Endodermal cell (in vitro differentiated cells): Measurements from ENCODE around the gene CEP112. TPM values are rescaled to one million over a fixed set of nuclear protein-coding genes. Genes with fewer than 3 reads are reported as not detected.

Source experiments
- DNase-seq: peaks from one replicate; pipeline ENCODE4 v3.0.0-alpha.2; 2017
- H3K27ac ChIP-seq: 2 replicates; pipeline ENCODE4 v1.5.1; 2013; ENCODE audit warnings: mild to moderate bottlenecking, low read depth, low read length, moderate library complexity
- H3K27me3 ChIP-seq: 2 replicates; pipeline ENCODE4 v1.6.1; 2013; ENCODE audit warnings: mild to moderate bottlenecking, low read length, moderate library complexity; ENCODE audit not compliant: insufficient read depth, control insufficient read depth, poor library complexity, severe bottlenecking
- H3K36me3 ChIP-seq: 2 replicates; pipeline ENCODE4 v1.7.0; 2013; ENCODE audit warnings: mild to moderate bottlenecking, low read length, moderate library complexity; ENCODE audit not compliant: control insufficient read depth, insufficient read depth
- H3K4me1 ChIP-seq: one replicate; pipeline ENCODE4 v1.7.0; 2013; ENCODE audit warnings: low read length; ENCODE audit not compliant: control insufficient read depth, insufficient read depth
- H3K4me3 ChIP-seq: 2 replicates; pipeline ENCODE4 v1.5.1; 2013; ENCODE audit warnings: mild to moderate bottlenecking, low read length, moderate library complexity
- H3K9ac ChIP-seq: 2 replicates; pipeline ENCODE4 v1.6.1; 2013; ENCODE audit warnings: mild to moderate bottlenecking, low read length, moderate library complexity; ENCODE audit not compliant: poor library complexity, severe bottlenecking; ENCODE audit errors: extremely low read depth
- H3K9me3 ChIP-seq: 2 replicates; pipeline ENCODE4 v1.6.1; 2013; ENCODE audit warnings: mild to moderate bottlenecking, low read length, moderate library complexity; ENCODE audit not compliant: control insufficient read depth
- H3K27ac Mint-ChIP-seq: 2 replicates; pipeline ENCODE4 v1.8.0; 2020; ENCODE audit warnings: mixed read lengths
- H3K27me3 Mint-ChIP-seq: 2 replicates; pipeline ENCODE4 v1.8.0; 2021; ENCODE audit warnings: mild to moderate bottlenecking, mixed read lengths; ENCODE audit not compliant: insufficient read depth
- H3K36me3 Mint-ChIP-seq: 2 replicates; pipeline ENCODE4 v1.8.0; 2020; ENCODE audit warnings: low read depth, mixed read lengths
- H3K4me1 Mint-ChIP-seq: 2 replicates; pipeline ENCODE4 v1.8.0; 2020; ENCODE audit warnings: mixed read lengths
- H3K4me3 Mint-ChIP-seq: 2 replicates; pipeline ENCODE4 v1.8.0; 2020; ENCODE audit warnings: mild to moderate bottlenecking, moderate library complexity, mixed read lengths
- H3K9me3 Mint-ChIP-seq: 2 replicates; pipeline ENCODE4 v1.8.0; 2020; ENCODE audit warnings: mild to moderate bottlenecking, mixed read lengths
- WGBS, 2 experiments: methylation state at CpG; one replicate each; pipeline versions ENCODE4 v1.1.5 to v1.1.7; 2013; ENCODE audit warnings: missing lambda C conversion rate in 2 of 2, mixed read lengths in 1 of 2; ENCODE audit not compliant: insufficient coverage in 1 of 2, insufficient read length in 1 of 2; 5-methylcytosine and 5-hydroxymethylcytosine counted together
- total RNA-seq, 2 donors: library from RNA; stranded (reverse); fragmentation: NEBNext Ultra II Directional in 1 of 2; extraction: Animal tissue kit (Norgen Biotek cat#: 25700) in 1 of 2; gene quantifications; 2 replicates in 1 of 2; 3 replicates in 1 of 2; pipeline ENCODE4 v1.2.1, GENCODE V29; 2021
- TF ChIP-seq, protein P1 (sequence below): fragments of 200-600 bp; sonication (generic); conservative IDR thresholded peaks from 2 replicates; pipeline ENCODE4 v1.5.0; 2021; ENCODE audit warnings: antibody characterized with exemption, mild to moderate bottlenecking

Gene CEP112
- total RNA-seq, 2 donors from 2014 or later, result 15.2 to 21.4 TPM

DNA sequence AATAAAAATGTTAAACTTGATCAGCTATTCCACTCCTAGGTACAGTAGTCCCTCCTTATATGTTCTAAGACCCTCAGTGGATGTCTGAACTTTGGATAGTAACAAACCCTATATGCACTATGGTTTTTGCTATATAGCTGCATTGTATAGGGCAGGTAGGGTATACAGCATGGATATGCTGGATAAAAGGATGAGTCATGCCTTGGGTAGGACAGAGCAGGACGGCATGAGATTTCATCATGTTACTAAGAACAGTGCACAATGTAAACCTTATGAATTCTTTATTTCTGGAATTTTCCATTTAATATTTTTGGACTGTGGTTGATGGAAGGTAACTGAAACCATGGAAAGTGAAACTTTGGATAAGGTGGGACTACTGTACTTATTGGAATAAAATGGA is 235.1 kb downstream of the CEP112 start:
- Histone ChIP-seq H3K27ac (no peak overlapping the region), H3K4me1 (no peaks in the 10 kb centered on the region), H3K9ac (no peak overlapping the region), H3K4me3 (no peak overlapping the region), H3K36me3 (peaks cover 15% of the 10 kb centered on the region), H3K9me3 (peaks cover 32% of the 10 kb centered on the region), H3K27me3 (no peaks in the 10 kb centered on the region)
- H3K4me3 Mint-ChIP-seq, result no peak overlapping the region
- H3K27me3 Mint-ChIP-seq, result no peaks in the 10 kb centered on the region
- H3K27ac Mint-ChIP-seq, result no peak overlapping the region
- no peak for DNase-seq
- peaks cover 18% of the 10 kb centered on the region for H3K36me3 Mint-ChIP-seq
- H3K9me3 Mint-ChIP-seq, result peaks cover 13% of the 10 kb centered on the region
- peaks cover 13% of the 10 kb centered on the region for H3K4me1 Mint-ChIP-seq
- TF ChIP-seq, protein P1, sequence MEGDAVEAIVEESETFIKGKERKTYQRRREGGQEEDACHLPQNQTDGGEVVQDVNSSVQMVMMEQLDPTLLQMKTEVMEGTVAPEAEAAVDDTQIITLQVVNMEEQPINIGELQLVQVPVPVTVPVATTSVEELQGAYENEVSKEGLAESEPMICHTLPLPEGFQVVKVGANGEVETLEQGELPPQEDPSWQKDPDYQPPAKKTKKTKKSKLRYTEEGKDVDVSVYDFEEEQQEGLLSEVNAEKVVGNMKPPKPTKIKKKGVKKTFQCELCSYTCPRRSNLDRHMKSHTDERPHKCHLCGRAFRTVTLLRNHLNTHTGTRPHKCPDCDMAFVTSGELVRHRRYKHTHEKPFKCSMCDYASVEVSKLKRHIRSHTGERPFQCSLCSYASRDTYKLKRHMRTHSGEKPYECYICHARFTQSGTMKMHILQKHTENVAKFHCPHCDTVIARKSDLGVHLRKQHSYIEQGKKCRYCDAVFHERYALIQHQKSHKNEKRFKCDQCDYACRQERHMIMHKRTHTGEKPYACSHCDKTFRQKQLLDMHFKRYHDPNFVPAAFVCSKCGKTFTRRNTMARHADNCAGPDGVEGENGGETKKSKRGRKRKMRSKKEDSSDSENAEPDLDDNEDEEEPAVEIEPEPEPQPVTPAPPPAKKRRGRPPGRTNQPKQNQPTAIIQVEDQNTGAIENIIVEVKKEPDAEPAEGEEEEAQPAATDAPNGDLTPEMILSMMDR, result no peak
- WGBS, 2 experiments, result 90 to 100% methylated on average over 1 of the region's 1 CpG

GRCh38 chr17:65954148-65954449 is 237.8 kb downstream of the CEP112 start:
- H3K9me3 Mint-ChIP-seq, result peaks cover 13% of the 10 kb centered on the region
- H3K4me3 ChIP-seq, result no peak overlapping the region
- peak overlapping the region; percentile 45 for H3K27ac ChIP-seq
- no peaks in the 10 kb centered on the region for H3K4me1 ChIP-seq
- peaks cover 24% of the 10 kb centered on the region for H3K9me3 ChIP-seq
- H3K27me3 Mint-ChIP-seq, result no peaks in the 10 kb centered on the region
- H3K4me1 Mint-ChIP-seq, result peaks cover 13% of the 10 kb centered on the region
- no peak overlapping the region for H3K4me3 Mint-ChIP-seq
- no peak for DNase-seq
- no peak overlapping the region for H3K9ac ChIP-seq
- peaks cover 17% of the 10 kb centered on the region for H3K36me3 Mint-ChIP-seq
- H3K36me3 ChIP-seq, result peaks cover 11% of the 10 kb centered on the region
- TF ChIP-seq, protein P1, result no peak
- no peaks in the 10 kb centered on the region for H3K27me3 ChIP-seq
- peak overlapping the region; percentile 81 for H3K27ac Mint-ChIP-seq
- WGBS, 2 experiments, result 75 to 100% methylated on average over 1 to 2 of the region's 2 CpGs

GRCh38 chr17:65953316-65954147 is 238.4 kb downstream of the CEP112 start:
- no peak overlapping the region for H3K4me3 Mint-ChIP-seq
- H3K9me3 ChIP-seq, result peaks cover 18% of the 10 kb centered on the region
- H3K27me3 ChIP-seq, result no peaks in the 10 kb centered on the region
- peak overlapping the region; percentile 80 for H3K27ac ChIP-seq
- H3K4me3 ChIP-seq, result peak overlapping the region; percentile 6
- peaks cover 13% of the 10 kb centered on the region for H3K4me1 Mint-ChIP-seq
- peaks cover 13% of the 10 kb centered on the region for H3K9me3 Mint-ChIP-seq
- 87 to 91% methylated on average over 5 to 11 of the region's 11 CpGs for WGBS, 2 experiments
- peak; percentile 62 for DNase-seq
- peaks cover 17% of the 10 kb centered on the region for H3K36me3 Mint-ChIP-seq
- peak overlapping the region; percentile 81 for H3K27ac Mint-ChIP-seq
- H3K27me3 Mint-ChIP-seq, result no peaks in the 10 kb centered on the region
- H3K36me3 ChIP-seq, result peaks cover 6% of the 10 kb centered on the region
- TF ChIP-seq, protein P1, result peak; percentile 30
- H3K9ac ChIP-seq, result no peak overlapping the region
- no peaks in the 10 kb centered on the region for H3K4me1 ChIP-seq
